HG02943 (cell line): ENCODE data around the gene TBCD.

Experiments
- ATAC-seq: cut with Tn5 transposase; IDR thresholded peaks from one replicate; pipeline ENCODE4 v1.9.1; 2021; ENCODE audit warnings: mild to moderate bottlenecking, low read depth, moderate library complexity; ENCODE audit not compliant: unreplicated experiment

TBCD gene

GRCh38 chr17:82867763-82868325 is 116.0 kb downstream of the TBCD start:
- ATAC-seq = no peak

GRCh38 chr17:82868715-82869131 is 116.9 kb downstream of the TBCD start:
- no peak for ATAC-seq

GRCh38 chr17:82869536-82869935 is 117.7 kb downstream of the TBCD start:
- ATAC-seq = no peak

GRCh38 chr17:82870091-82870491 is 118.2 kb downstream of the TBCD start:
- ATAC-seq = no peak

- ATAC-seq = no peak
Measured at GRCh38 chr17:82870541-82870940, 118.7 kb downstream of the TBCD start.

DNA sequence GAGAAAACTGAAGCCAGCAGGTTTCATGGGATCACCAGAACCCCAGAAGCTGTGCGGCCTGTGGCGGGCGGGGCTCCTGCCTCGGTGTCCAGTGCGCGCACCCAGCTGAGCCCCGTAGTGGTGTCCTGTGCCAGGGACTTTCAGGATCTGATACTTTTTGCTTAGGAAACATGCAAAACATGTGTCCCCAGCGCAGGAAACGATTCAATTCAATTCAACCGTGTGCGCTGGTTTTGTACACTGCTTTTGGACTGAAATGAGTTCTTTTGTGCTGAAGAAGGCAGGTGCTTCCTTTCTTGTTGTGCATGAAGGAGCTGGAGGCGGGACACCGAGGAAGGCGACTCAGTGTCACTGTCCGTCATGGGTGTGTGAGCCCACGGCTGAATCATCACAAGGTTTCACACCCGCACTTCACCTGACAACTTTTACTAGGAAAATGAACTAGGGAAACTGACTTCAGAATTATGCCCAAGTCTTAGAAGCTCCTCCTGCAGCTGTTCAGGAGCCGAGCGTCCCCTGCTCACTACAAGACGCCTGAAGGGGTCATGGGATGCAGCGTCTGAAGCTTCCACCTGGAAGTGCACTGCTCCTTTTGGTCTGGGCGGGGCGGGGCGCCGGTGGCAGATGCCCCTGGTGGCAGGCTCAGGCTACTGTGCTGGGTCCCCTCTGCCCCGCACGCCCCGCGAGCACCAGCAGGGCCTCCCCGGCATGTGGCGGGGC is 119.4 kb downstream of the TBCD start:
- ATAC-seq = peak; percentile 59

- no peak for ATAC-seq
Measured at GRCh38 chr17:82871776-82872561, 120.1 kb downstream of the TBCD start.

DNA sequence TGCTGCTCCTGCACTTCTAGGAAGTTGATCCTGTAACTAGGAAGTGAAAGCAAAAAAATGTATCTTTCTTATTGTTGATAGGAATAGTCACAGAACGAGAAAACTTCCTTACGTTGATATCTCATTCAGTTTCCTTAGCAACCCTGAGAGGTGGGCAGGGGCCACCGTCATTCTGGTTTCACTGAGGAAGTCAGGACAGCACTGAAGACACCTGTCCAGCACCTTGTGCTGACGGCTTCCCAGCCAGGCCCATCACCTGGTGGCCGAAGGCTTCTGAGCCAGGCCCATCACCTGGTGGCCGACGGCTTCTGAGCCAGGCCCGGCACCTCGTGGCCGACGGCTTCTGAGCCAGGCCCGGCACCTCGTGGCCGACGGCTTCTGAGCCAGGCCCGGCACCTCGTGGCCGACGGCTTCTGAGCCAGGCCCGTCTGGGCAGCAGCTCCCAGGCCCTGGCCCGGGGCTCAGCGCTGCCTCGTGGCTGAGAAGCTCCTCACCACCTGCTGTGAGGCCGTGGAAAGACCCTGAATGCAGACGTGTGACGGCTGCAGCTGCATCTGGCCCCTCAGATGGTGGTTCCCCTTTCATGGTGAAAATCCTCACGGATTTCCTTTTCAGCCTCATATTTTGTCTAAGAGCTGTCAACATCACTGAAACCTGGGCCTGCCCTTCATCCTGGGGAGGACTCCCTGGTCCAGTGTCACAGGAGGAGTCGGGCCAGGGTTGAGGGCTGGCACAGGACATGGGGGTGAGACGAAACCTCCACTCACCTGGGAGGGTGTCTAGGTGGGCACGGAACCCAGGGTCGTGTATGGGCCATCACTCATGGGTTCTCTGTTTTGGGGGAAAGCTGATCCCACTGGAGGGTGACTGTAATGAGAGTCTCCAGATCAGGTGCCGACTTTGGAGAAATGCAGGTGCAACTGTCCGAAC is 121.0 kb downstream of the TBCD start:
- ATAC-seq = no peak

GRCh38 chr17:82873521-82873920 is 121.7 kb downstream of the TBCD start:
- ATAC-seq = no peak

- no peak for ATAC-seq
Measured at GRCh38 chr17:82874011-82874835, 122.4 kb downstream of the TBCD start.

- ATAC-seq = no peak
Measured at GRCh38 chr17:82875407-82875856, 123.6 kb downstream of the TBCD start.

GRCh38 chr17:82876149-82876548 is 124.3 kb downstream of the TBCD start:
- no peak for ATAC-seq

DNA sequence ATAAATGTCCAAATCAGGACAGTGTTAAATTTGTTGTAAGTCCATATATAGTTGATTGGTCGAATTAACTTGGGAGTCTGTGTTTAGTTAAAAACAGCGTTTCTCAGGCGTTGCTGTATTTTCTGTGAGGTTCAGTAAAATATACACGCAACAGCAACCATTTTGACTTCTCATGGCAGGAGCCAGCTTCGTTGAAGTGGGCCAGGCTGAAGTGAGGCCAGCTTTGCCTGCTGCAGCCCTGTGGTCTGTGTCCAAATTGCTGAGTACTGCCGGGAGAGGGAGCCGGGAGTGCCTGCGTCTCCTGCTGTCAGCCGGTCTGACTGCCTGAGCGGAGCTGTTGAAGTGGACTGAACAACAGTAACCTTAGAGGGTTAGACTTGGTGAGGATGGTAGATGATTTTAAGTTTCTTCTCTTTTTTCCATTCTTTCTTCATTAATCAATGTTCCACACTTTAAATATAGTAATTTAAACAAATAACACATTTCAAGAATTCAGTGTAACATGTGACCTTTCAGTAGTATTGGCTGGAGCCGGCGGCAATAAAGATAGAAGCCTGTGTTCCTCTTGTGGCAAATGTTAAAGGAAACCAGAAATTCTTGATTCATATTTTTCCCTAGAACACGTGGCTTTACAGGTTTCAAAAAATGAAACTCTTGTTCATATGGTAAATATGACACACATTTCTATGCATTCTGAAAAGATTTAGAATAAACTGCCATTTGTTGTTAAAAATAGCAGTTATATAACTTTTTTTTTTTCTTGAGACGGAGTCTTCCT is 124.9 kb downstream of the TBCD start:
- no peak for ATAC-seq

DNA sequence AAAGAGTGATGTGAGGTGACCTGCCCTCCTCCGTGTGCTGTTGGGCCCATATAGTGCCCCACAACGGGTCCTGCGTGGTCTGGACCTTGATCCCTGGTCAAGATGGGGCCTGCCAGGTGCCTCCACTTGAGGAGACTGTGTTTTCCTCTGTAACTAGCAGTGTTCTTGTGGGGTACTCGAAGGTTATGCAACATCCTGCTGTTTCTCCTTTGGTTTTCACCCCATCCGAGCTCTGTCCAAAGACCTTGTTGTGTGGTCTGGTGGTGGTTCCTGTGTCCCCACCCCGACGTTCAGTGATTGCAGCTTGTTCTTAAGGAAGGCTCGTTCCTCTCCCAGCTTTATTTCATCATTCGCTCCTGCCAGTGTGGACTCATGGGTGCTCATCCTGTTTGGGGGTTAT is 126.7 kb downstream of the TBCD start:
- no peak for ATAC-seq

DNA sequence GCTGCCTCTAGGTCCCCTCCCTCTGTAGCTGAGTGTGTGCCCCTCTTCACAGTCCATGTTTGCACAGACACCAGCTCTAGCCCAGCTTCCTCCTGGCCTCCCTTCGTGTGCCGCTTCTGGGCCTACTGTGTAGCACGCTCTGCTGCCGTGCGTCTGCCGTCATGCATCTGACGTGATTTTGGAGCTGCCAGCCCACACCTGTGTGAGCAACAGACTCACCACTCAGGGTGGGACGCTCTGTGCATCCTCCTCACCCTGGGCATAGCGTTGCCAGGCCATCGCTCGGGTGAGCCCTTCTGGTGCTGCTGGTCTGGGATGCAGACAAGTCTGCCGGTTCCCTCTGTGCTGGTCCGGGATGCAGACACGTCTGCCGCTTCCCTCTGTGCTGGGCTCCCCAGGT is 127.4 kb downstream of the TBCD start:
- ATAC-seq = no peak

- no peak for ATAC-seq
Measured at GRCh38 chr17:82880620-82881323, 128.9 kb downstream of the TBCD start.

DNA sequence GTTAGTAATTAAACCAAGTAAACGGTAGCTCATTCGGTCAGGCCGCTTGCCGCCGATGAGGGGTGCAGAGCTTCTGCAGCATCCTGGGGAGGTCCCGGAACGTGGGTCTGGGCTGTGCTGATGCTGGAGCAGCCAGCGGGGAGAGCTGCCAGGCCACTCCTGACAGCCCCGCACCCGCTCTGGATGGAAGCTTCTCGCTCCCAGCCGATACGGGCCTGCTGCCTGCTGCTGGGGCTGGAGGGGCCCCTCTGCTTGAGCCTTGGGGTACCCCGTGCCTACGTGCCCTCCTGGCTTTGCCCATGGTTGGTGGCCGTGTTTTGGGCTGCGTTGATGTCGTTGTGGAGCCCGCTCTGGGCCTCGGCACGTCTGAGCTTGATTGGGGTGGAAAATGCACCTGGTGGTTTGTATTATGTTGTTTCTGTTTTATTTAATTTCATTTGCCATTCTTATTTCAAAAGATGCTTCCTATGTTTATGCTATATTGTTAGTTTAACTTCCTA is 129.5 kb downstream of the TBCD start:
- ATAC-seq = no peak
